Stimulated activated CD8-positive, alpha-beta memory T cell treated with anti-CD3 and anti-CD28 coated beads, Interleukin-15, amount 100 ng/mL, for 48 hours (primary cell): Measurements from ENCODE around the gene CDK16.
"Not testable (repeated sequence)": the region's sequence is repeated elsewhere in the genome, so short reads cannot be mapped to it uniquely, and the experiment has no call there.

Experiments
- DNase-seq, 2 donors: peaks; one replicate each; pipeline ENCODE4 v3.0.0-alpha.2; 2020; ENCODE audit warnings: low read depth in 2 of 2

The CDK16 gene

DNA sequence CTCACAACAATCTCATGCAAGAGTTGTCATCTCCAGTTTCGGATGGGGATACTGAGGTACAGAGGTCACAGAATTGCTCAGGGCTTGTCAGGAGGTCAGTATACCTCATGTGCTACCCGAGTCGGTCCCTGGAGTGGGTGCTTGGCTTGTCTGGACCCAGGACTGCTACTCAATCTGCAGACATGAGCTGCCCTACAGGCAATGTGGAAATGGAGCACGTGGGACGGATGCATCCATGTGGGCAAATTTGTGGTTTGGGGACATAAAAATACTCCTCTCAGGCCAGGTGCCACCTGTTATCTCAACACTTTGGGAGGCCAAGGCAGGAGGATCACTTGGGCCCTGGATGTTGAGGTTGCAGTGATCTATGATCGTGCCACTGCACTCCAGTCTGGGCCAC is 30.1 kb downstream of the CDK16 start:
- no peak for DNase-seq

DNA sequence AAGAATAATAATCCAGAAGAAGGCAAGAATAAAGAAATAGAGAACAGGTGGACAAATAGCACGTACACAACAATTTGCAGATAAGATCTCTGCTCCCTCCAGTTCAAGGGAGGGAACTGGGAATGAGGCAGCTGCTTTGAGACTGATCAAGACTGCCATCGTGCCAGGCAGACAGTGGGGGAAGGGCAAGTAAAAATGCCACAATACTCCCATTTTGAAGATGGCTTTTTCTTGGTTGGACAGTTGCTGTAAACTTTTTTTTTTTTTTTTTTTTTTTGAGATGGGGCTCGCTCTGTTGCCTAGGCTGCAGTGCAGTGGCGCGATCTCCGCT is 31.5 kb downstream of the CDK16 start:
- DNase-seq, result no peak

GRCh38 chrX:47257620-47258019 is 39.1 kb downstream of the CDK16 start:
- not testable (repeated sequence) for DNase-seq

DNA sequence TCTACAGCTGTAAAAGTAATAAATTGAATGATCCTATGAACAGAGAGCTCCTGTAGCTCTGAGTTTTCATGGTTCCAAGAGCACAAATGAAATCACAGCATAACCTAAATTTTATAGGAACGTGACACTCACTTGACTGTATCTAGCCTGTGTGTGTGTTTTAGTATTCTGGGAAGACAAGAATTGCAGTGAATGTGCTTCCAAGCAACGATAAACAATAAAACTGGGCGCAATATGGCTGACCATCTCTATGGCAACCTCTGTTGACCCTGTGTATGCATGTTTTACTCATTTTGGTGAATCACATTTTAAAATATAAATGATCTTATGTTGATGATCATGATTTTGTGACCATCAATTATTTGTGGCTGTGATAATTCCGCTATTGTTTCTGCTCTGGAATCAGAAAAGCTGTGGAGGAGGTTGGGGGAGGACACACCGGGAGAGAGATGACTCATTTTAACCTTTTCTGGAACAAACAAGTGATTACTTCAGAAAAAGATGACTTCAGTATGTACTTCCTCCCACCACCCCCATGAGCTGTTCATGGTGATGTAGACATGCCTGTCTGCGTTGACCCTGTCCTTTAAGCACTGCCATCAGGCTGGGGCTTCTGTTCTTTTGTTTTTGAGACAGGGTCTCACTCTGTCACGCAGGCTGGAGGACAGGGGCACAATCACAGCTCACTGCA is 46.1 kb downstream of the CDK16 start:
- DNase-seq, result no peak

- DNase-seq, result no peak
These were observed 48.2 kb downstream of the CDK16 start for GRCh38 chrX:47266643-47267042.

- no peak for DNase-seq
These were observed 53.5 kb downstream of the CDK16 start for GRCh38 chrX:47272013-47272408.

DNA sequence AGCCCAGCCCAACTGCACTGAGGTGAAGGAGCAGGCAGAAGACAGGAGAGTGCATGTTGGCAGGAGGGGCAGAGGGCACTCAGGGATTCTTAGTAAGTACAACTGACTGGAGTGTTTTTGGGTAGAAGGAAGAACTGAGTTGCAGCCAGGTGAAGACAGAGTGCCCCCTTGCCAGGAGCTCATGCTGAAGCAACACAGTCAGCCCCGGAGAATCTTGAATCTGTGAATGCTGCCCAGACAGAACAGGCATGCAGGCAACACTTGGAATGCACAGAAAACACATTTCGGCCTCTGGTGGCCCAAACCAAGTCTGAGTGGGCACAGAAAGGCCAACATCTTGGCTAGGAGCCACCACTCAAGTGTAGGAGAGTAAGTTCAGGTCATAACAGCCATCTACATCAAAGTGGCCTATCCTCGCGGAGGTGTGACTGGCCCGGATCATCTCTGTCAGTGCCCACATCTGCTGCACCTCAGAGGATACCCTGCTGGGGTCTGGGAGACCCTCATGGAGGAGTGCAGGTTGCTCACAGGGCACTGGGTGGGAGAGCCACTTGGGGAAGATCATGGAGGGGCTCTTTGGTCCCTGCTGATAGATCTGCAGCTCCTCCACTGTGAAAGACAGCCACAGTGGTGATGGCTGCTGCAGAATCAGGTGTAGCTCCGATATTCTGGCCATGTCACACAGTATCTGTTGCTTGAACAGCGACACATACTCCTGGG is 54.7 kb downstream of the CDK16 start:
- DNase-seq, result no peak

DNA sequence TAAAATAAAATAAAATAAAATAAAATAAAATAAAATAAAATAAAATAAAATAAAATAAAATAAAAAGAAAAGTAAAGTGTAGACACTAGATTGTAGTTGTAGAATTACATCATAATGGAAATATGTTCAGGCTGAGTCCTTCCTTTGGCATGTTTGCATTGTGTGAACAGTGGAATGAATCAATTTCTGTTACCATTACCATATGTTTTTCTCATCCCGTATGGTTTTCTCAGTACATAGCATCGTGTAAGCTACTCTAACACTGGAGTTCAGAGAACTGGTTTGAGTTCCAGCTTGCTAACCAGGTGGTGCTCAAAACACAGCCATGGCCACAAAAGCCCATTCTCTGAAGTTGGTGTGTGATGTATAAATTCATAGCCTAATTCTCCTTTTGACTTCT is 60.2 kb downstream of the CDK16 start:
- no peak for DNase-seq
